ENCODE results near the gene KCNJ5. TPM values are rescaled to one million over a fixed set of nuclear protein-coding genes. Genes with fewer than 3 reads are reported as not detected.

The KCNJ5 gene
- total RNA-seq, 1 donor from 2014 or later: 8.5 TPM

- Histone ChIP-seq H3K27ac (no peak overlapping the region), H3K36me3 (no peaks in the 10 kb centered on the region), H3K9me3 (no peaks in the 10 kb centered on the region), H3K4me3 (no peak overlapping the region), H3K4me1 (no peaks in the 10 kb centered on the region), H3K27me3 (peaks cover 3% of the 10 kb centered on the region)
- no peak for TF ChIP-seq CTCF (IDR thresholded peaks at IDR 0.05)
- DNase-seq (no peak), ATAC-seq (no peak)
- intact Hi-C loops (cut with DNase I): no loop called here
Observed at GRCh38 chr11:128929991-128930390, 38.8 kb downstream of the KCNJ5 start.

- Histone ChIP-seq H3K27me3 (peaks cover 1% of the 10 kb centered on the region), H3K36me3 (no peaks in the 10 kb centered on the region), H3K4me1 (no peaks in the 10 kb centered on the region), H3K4me3 (no peak overlapping the region), H3K27ac (no peak overlapping the region), H3K9me3 (no peaks in the 10 kb centered on the region)
- DNase-seq (no peak), ATAC-seq (no peak)
- intact Hi-C loops (cut with DNase I): no loop called here
- no peak for TF ChIP-seq CTCF (IDR thresholded peaks at IDR 0.05)
Observed at GRCh38 chr11:128931066-128931465, 39.9 kb downstream of the KCNJ5 start.

- Histone ChIP-seq H3K36me3 (no peaks in the 10 kb centered on the region), H3K9me3 (no peaks in the 10 kb centered on the region), H3K4me3 (no peak overlapping the region), H3K27me3 (no peaks in the 10 kb centered on the region), H3K27ac (no peak overlapping the region), H3K4me1 (no peaks in the 10 kb centered on the region)
- DNase-seq (no peak), ATAC-seq (no peak)
- no peak for TF ChIP-seq CTCF (IDR thresholded peaks at IDR 0.05)
- intact Hi-C loops (cut with DNase I): no loop called here
Observed at GRCh38 chr11:128931668-128932067, 40.5 kb downstream of the KCNJ5 start.

GRCh38 chr11:128933481-128934178, 42.5 kb downstream of the KCNJ5 start:
- Histone ChIP-seq H3K27ac (no peak overlapping the region), H3K27me3 (no peaks in the 10 kb centered on the region), H3K36me3 (no peaks in the 10 kb centered on the region), H3K4me3 (no peak overlapping the region), H3K9me3 (no peaks in the 10 kb centered on the region), H3K4me1 (no peaks in the 10 kb centered on the region)
- intact Hi-C loops (cut with DNase I): no loop called here
- TF ChIP-seq CTCF (IDR thresholded peaks at IDR 0.05): no peak
- ATAC-seq (no peak), DNase-seq (no peak)

- DNase-seq (no peak), ATAC-seq (no peak)
- no peaks in the 10 kb centered on the region for H3K27me3 ChIP-seq
- H3K4me1 ChIP-seq: no peaks in the 10 kb centered on the region
- intact Hi-C loops (cut with DNase I): no loop called here
- no peak for TF ChIP-seq CTCF (IDR thresholded peaks at IDR 0.05)
- no peak overlapping the region for H3K4me3 ChIP-seq
- no peaks in the 10 kb centered on the region for H3K36me3 ChIP-seq
- H3K9me3 ChIP-seq: no peaks in the 10 kb centered on the region
- no peak overlapping the region for H3K27ac ChIP-seq
Observed at GRCh38 chr11:128934351-128934750, 43.2 kb downstream of the KCNJ5 start.

- DNase-seq (no peak), ATAC-seq (no peak)
- Histone ChIP-seq H3K9me3 (no peaks in the 10 kb centered on the region), H3K27ac (no peak overlapping the region), H3K4me3 (no peak overlapping the region), H3K27me3 (no peaks in the 10 kb centered on the region), H3K4me1 (no peaks in the 10 kb centered on the region), H3K36me3 (no peaks in the 10 kb centered on the region)
- intact Hi-C loops (cut with DNase I): no loop called here
- TF ChIP-seq CTCF (IDR thresholded peaks at IDR 0.05): no peak
Observed at GRCh38 chr11:128934926-128935325, 43.8 kb downstream of the KCNJ5 start.
